IMR-90 (cell line): ENCODE results near the gene KDM4F. TPM values are rescaled to one million over a fixed set of nuclear protein-coding genes. Genes with fewer than 3 reads are reported as not detected.

ENCODE experiments used
- ATAC-seq: fragments of 200-7000 bp; cut with Tn5 transposase; 2 replicates; pipeline ENCODE4 v1.9.1; 2020; ENCODE audit warnings: low read depth, mild to moderate bottlenecking, moderate library complexity
- BruUV-seq: library from RNA; stranded (reverse); fragments of 400-500 nt; replicated peaks from 2 replicates; lab custom pipeline; 2021; lab: Mats Ljungman, UMichigan
- CTCF ChIA-PET: fragments of 300-600 bp; formaldehyde crosslinking; extraction: SDS; loops from one replicate; lab custom pipeline; 2021; ENCODE audit warnings: antibody characterized with exemption; lab: Yijun Ruan, JAX
- POLR2A ChIA-PET: fragments of 300-600 bp; sonication (Branson Sonifier 250); formaldehyde crosslinking; loops from one replicate; lab custom pipeline; 2022; ENCODE audit warnings: antibody characterized with exemption; ENCODE audit not compliant: unreplicated experiment; lab: Charles Lee
- DNase-seq: peaks from one replicate; pipeline ENCODE4 v3.0.0; 2013
- H2AFZ ChIP-seq: replicated peaks from 2 replicates; pipeline ENCODE3; 2013; ENCODE audit warnings: low read length, mild to moderate bottlenecking; ENCODE audit not compliant: poor library complexity
- H2AK5ac ChIP-seq: 2 replicates; pipeline ENCODE4 v1.6.1; 2013; ENCODE audit warnings: low read depth, low read length, inconsistent platforms
- H2AK9ac ChIP-seq: replicated peaks from 2 replicates; pipeline ENCODE3; 2013; ENCODE audit warnings: mild to moderate bottlenecking, low read depth, low read length, moderate library complexity; ENCODE audit not compliant: poor library complexity
- H2BK120ac ChIP-seq: 2 replicates; pipeline ENCODE4 v1.6.1; 2013; ENCODE audit warnings: low read depth, low read length, inconsistent platforms
- H2BK15ac ChIP-seq: 3 replicates; pipeline ENCODE4 v1.6.1; 2013; ENCODE audit warnings: low read depth, low read length, inconsistent platforms
- H2BK20ac ChIP-seq: 2 replicates; pipeline ENCODE4 v1.6.1; 2013; ENCODE audit warnings: low read depth, mild to moderate bottlenecking, inconsistent platforms, low read length, moderate library complexity
- H2BK5ac ChIP-seq: 2 replicates; pipeline ENCODE4 v1.6.1; 2013; ENCODE audit warnings: mild to moderate bottlenecking, low read depth, low read length, inconsistent platforms; ENCODE audit not compliant: poor library complexity, severe bottlenecking
- H3K14ac ChIP-seq: replicated peaks from 2 replicates; pipeline ENCODE4 v1.6.1; 2013; ENCODE audit warnings: low read depth, low read length, inconsistent platforms
- H3K18ac ChIP-seq: 2 replicates; pipeline ENCODE4 v1.6.1; 2013; ENCODE audit warnings: low read depth, low read length, control low read depth
- H3K23ac ChIP-seq: 2 replicates; pipeline ENCODE4 v1.6.1; 2013; ENCODE audit warnings: low read depth, low read length, inconsistent platforms
- H3K27ac ChIP-seq: 2 replicates; pipeline ENCODE4 v1.5.1; 2013; ENCODE audit warnings: mild to moderate bottlenecking, control low read depth, low read length; ENCODE audit not compliant: insufficient read depth
- H3K27me3 ChIP-seq: 2 replicates; pipeline ENCODE4 v1.6.1; 2013; ENCODE audit warnings: low read length; ENCODE audit not compliant: control insufficient read depth, insufficient read depth
- H3K36me3 ChIP-seq: 2 replicates; pipeline ENCODE4 v1.6.1; 2013; ENCODE audit warnings: low read length, mixed read lengths; ENCODE audit not compliant: control insufficient read depth, insufficient read depth
- H3K4ac ChIP-seq: 2 replicates; pipeline ENCODE4 v1.6.1; 2013; ENCODE audit warnings: low read depth, low read length, inconsistent platforms
- H3K4me1 ChIP-seq: 2 replicates; pipeline ENCODE4 v1.6.1; 2013; ENCODE audit warnings: low read length, mixed read lengths; ENCODE audit not compliant: control insufficient read depth, insufficient read depth
- H3K4me2 ChIP-seq: 2 replicates; pipeline ENCODE4 v1.6.1; 2013; ENCODE audit warnings: low read depth, mild to moderate bottlenecking, control low read depth, low read length, moderate library complexity
- H3K4me3 ChIP-seq: 2 replicates; pipeline ENCODE4 v1.5.1; 2013; ENCODE audit warnings: low read depth, mild to moderate bottlenecking, control low read depth, low read length, moderate library complexity; ENCODE audit not compliant: insufficient read depth
- H3K56ac ChIP-seq: 2 replicates; pipeline ENCODE4 v1.6.1; 2013; ENCODE audit warnings: low read length, inconsistent platforms; ENCODE audit not compliant: insufficient read depth; ENCODE audit errors: extremely low read depth
- H3K79me1 ChIP-seq, 2 experiments: 2 replicates each; pipeline ENCODE4 v1.6.1; 2013; ENCODE audit warnings: low read length in 2 of 2, inconsistent platforms in 1 of 2, low read depth in 1 of 2
- H3K9ac ChIP-seq: 2 replicates; pipeline ENCODE4 v1.6.1; 2013; ENCODE audit warnings: low read depth, low read length, control low read depth
- H3K9me1 ChIP-seq: 2 replicates; pipeline ENCODE4 v1.6.1; 2013; ENCODE audit warnings: low read length, inconsistent platforms; ENCODE audit not compliant: insufficient read depth
- H3K9me3 ChIP-seq: 2 replicates; pipeline ENCODE4 v1.6.1; 2013; ENCODE audit warnings: low read length; ENCODE audit not compliant: control insufficient read depth, insufficient read depth
- H4K20me1 ChIP-seq: 2 replicates; pipeline ENCODE4 v1.6.1; 2013; ENCODE audit warnings: low read length, inconsistent platforms; ENCODE audit not compliant: insufficient read depth
- H4K5ac ChIP-seq: 2 replicates; pipeline ENCODE4 v1.6.1; 2013; ENCODE audit warnings: mild to moderate bottlenecking, low read depth, low read length, control low read depth
- H4K8ac ChIP-seq, 2 experiments: 2 replicates each; pipeline ENCODE4 v1.6.1; 2013; ENCODE audit warnings: low read depth in 2 of 2, low read length in 2 of 2, control low read depth in 1 of 2, inconsistent platforms in 1 of 2
- H4K91ac ChIP-seq: 2 replicates; pipeline ENCODE4 v1.6.1; 2013; ENCODE audit warnings: low read depth, low read length, inconsistent platforms; ENCODE audit not compliant: insufficient read depth
- CEBPB ChIP-seq: IDR thresholded peaks from 2 replicates; pipeline ENCODE4 v1.6.1; 2012; ENCODE audit warnings: low read depth, low read length, improper control_type of control experiment
- CHD1 ChIP-seq: IDR thresholded peaks from 2 replicates; pipeline ENCODE4 v1.6.1; 2012; ENCODE audit warnings: low read depth, low read length, improper control_type of control experiment
- MAFK ChIP-seq: IDR thresholded peaks from 2 replicates; pipeline ENCODE4 v1.6.1; 2012; ENCODE audit warnings: low read depth, low read length, improper control_type of control experiment
- MAZ ChIP-seq: IDR thresholded peaks from 2 replicates; pipeline ENCODE4 v1.6.1; 2012; ENCODE audit warnings: low read depth, mild to moderate bottlenecking, low read length, improper control_type of control experiment, moderate library complexity, borderline replicate concordance
- MXI1 ChIP-seq: IDR thresholded peaks from 2 replicates; pipeline ENCODE4 v1.6.1; 2012; ENCODE audit warnings: low read depth, mild to moderate bottlenecking, low read length, moderate library complexity, borderline replicate concordance
- NFE2L2 ChIP-seq: fragments of 150-350 bp; IDR thresholded peaks from 2 replicates; pipeline ENCODE4 v1.6.1; 2016; ENCODE audit warnings: low read depth, mild to moderate bottlenecking, low read length
- RAD21 ChIP-seq: IDR thresholded peaks from 2 replicates; pipeline ENCODE4 v1.6.1; 2012; ENCODE audit warnings: low read length, improper control_type of control experiment
- RCOR1 ChIP-seq: IDR thresholded peaks from 2 replicates; pipeline ENCODE4 v1.6.1; 2012; ENCODE audit warnings: mild to moderate bottlenecking, low read length, improper control_type of control experiment; ENCODE audit not compliant: insufficient replicate concordance
- RFX5 ChIP-seq: IDR thresholded peaks from 2 replicates; pipeline ENCODE4 v1.8.0; 2012; ENCODE audit warnings: low read depth, mild to moderate bottlenecking, low read length, moderate library complexity
- SMC3 ChIP-seq: fragments of 150-350 bp; IDR thresholded peaks from 2 replicates; pipeline ENCODE4 v1.6.1; 2016; ENCODE audit warnings: low read depth, mild to moderate bottlenecking, antibody characterized with exemption, low read length, moderate library complexity
- WGBS, 2 experiments: methylation state at CpG; one replicate each; pipeline versions ENCODE4 v1.1.5 to v1.1.7; 2013; ENCODE audit warnings: missing lambda C conversion rate in 2 of 2; ENCODE audit not compliant: insufficient read length in 1 of 2; ENCODE audit errors: extremely low coverage in 2 of 2; 5-methylcytosine and 5-hydroxymethylcytosine counted together
- dilution Hi-C: fragments of 300-500 bp; cut with HindIII; formaldehyde crosslinking; loops from one replicate; pipeline ENCODE4 v1.14.3; 2018; ENCODE audit warnings: low sequenced_read_pairs; ENCODE audit not compliant: unreplicated experiment
- in situ Hi-C: fragments of 300-500 bp; cut with MboI; formaldehyde crosslinking; loops from 3 replicates; pipeline ENCODE4 v1.14.3; 2019; ENCODE audit warnings: low sequenced_read_pairs, inconsistent platforms, mixed read lengths
- intact Hi-C: fragments of 100-400 bp; cut with micrococcal nuclease; formaldehyde crosslinking; loops from 2 replicates; pipeline ENCODE4 v1.10.0; 2022
- polyA plus RNA-seq, 3 experiments: library from polyadenylated mRNA; depleted of rRNA; stranded (reverse); fragments of >200 nt; gene quantifications; 2 replicates each; pipeline ENCODE4 v1.2.3, GENCODE V29; 2012; ENCODE audit warnings: low replicate concordance in 1 of 3
- total RNA-seq: library from RNA; depleted of rRNA; stranded (reverse); fragments of >200 nt; gene quantifications from 2 replicates; pipeline ENCODE4 v1.2.3, GENCODE V29; 2012
- TF ChIP-seq, protein P1 (sequence below): fragments of 150-350 bp; IDR thresholded peaks from 2 replicates; pipeline ENCODE4 v1.6.1; 2017; ENCODE audit warnings: mild to moderate bottlenecking, antibody characterized with exemption, low read length, low read depth
- TF ChIP-seq, protein P2 (sequence below): conservative IDR thresholded peaks from 2 replicates; pipeline ENCODE4 v1.5.1; 2012; ENCODE audit warnings: mild to moderate bottlenecking, low read depth, low read length, improper control_type of control experiment

Gene KDM4F
- total and polyA plus RNA-seq, 2 of the 4 experiments (the other 2 are of a cell fraction) = not detected

DNA sequence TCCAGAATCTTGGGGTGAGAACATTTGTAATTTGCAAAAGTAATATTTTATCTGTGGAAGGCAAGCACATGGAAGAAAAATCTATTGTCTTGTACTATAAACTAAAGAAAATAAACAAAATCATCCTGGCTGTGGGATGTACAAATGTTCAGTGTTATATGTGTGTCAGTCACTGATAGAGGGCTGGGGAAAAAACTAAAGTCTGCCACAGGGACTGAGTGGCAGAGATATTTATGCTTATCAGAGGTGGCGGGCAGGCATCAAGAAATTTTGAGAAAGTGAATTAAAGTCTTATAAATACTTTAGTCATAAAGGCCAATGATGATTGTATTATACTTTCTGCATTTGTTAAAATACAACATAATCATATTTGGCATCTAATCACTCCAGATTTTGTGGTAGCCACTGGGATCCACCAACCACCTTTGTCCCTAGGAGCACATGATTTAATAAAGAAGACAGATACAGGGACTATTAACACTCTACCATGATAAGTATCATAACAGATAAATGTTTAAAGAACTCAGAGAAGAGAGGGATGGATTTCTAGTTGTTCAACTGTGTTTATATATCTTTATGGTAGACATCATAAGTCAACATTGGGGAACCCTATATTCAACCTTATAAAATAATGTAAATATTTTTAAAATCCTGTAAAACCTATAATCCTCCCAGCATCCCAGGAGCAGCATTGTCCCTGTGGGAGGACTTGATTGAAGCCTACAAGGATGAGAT lies 37.8 kb downstream of the KDM4F start:
- peaks cover 5% of the 10 kb centered on the region; the same call in 1 of the 2 replicates for H3K9me1 ChIP-seq
- H2AK5ac ChIP-seq = no peak overlapping the region
- no peak overlapping the region for H4K5ac ChIP-seq
- no CpG with 5 or more reads among the region's 1 CpG for WGBS, 2 experiments
- no peak overlapping the region for H2BK120ac ChIP-seq
- in situ Hi-C loops = no loop called here
- no peak for ATAC-seq
- ChIA-PET POLR2A (no interaction called here), CTCF (no interaction called here)
- H3K23ac ChIP-seq = no peak overlapping the region
- no peak overlapping the region for H4K8ac ChIP-seq
- TF ChIP-seq NFE2L2 (no peak), RFX5 (no peak), CHD1 (no peak), MAZ (no peak), MAFK (no peak), RCOR1 (no peak), MXI1 (no peak), CEBPB (no peak), RAD21 (no peak), SMC3 (no peak)
- TF ChIP-seq, protein P1, sequence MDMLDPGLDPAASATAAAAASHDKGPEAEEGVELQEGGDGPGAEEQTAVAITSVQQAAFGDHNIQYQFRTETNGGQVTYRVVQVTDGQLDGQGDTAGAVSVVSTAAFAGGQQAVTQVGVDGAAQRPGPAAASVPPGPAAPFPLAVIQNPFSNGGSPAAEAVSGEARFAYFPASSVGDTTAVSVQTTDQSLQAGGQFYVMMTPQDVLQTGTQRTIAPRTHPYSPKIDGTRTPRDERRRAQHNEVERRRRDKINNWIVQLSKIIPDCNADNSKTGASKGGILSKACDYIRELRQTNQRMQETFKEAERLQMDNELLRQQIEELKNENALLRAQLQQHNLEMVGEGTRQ = no peak
- TF ChIP-seq, protein P2, sequence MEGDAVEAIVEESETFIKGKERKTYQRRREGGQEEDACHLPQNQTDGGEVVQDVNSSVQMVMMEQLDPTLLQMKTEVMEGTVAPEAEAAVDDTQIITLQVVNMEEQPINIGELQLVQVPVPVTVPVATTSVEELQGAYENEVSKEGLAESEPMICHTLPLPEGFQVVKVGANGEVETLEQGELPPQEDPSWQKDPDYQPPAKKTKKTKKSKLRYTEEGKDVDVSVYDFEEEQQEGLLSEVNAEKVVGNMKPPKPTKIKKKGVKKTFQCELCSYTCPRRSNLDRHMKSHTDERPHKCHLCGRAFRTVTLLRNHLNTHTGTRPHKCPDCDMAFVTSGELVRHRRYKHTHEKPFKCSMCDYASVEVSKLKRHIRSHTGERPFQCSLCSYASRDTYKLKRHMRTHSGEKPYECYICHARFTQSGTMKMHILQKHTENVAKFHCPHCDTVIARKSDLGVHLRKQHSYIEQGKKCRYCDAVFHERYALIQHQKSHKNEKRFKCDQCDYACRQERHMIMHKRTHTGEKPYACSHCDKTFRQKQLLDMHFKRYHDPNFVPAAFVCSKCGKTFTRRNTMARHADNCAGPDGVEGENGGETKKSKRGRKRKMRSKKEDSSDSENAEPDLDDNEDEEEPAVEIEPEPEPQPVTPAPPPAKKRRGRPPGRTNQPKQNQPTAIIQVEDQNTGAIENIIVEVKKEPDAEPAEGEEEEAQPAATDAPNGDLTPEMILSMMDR = no peak
- no peak overlapping the region for H3K18ac ChIP-seq
- H2AK9ac ChIP-seq = no peak overlapping the region
- H3K79me1 ChIP-seq = peaks cover 4 to 6% of the 10 kb centered on the region in 2 experiments; a peak in 1 of 4 replicates
- no peaks in the 10 kb centered on the region for H3K36me3 ChIP-seq
- dilution Hi-C loops = no loop called here
- no peak overlapping the region for H2AFZ ChIP-seq
- H3K4me2 ChIP-seq = no peak overlapping the region
- no peak overlapping the region for H2BK20ac ChIP-seq
- no peaks in the 10 kb centered on the region for H3K9me3 ChIP-seq
- H4K91ac ChIP-seq = no peak overlapping the region
- H2BK5ac ChIP-seq = no peak overlapping the region
- no peaks in the 10 kb centered on the region; the same call in 1 of the 2 replicates for H3K27me3 ChIP-seq
- no peak overlapping the region for H3K4ac ChIP-seq
- H3K14ac ChIP-seq = no peak overlapping the region
- no peak overlapping the region for H3K27ac ChIP-seq
- no peak overlapping the region for H3K4me3 ChIP-seq
- H3K4me1 ChIP-seq = 0 out of 2 replicates have a peak, but pooled peaks cover 2% of the 10 kb centered on the region
- no TSS peak for BruUV-seq
- H2BK15ac ChIP-seq = no peak overlapping the region
- no peak overlapping the region for H3K56ac ChIP-seq
- no peaks in the 10 kb centered on the region for H4K20me1 ChIP-seq
- no peak overlapping the region for H3K9ac ChIP-seq
- intact Hi-C loops = no loop called here
- DNase-seq = no peak
